Measurements from ENCODE around the gene GMDS.

GMDS gene

GRCh38 chr6:2245103-2245876 lies at the start of gene GMDS:
GMDS (minus strand) TSS chr6:2245605.
- DNase-seq (ENCODE audit: extremely low spot score, insufficient read length, low read depth): peak; percentile 96
- peak; percentile 88 for FAIRE-seq

- FAIRE-seq (no peak), DNase-seq (ENCODE audit: extremely low spot score, insufficient read length, low read depth) (no peak)
Observed at GRCh38 chr6:2285510-2285909, 40.1 kb upstream of the GMDS start.

DNA sequence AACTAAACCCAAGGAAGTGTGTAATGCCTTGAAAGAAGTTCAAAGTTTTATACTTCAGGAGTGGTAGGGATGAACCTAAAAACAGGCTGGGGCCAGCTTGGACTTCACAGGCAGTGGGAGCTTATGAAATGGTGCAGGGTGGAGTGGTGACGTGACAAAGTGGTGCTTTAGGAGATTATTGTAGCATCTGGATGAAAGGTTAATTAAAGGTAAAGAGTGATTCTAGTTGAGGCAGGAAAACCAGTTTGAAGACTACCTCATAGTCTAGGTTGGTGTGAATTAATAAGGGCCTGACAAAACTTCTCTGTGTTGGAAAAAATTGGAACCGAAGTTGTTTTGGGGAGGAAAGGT lies 30.5 kb upstream of the GMDS start:
- FAIRE-seq: no peak
- DNase-seq (ENCODE audit: extremely low spot score, insufficient read length, low read depth): no peak

- DNase-seq (ENCODE audit: extremely low spot score, insufficient read length, low read depth) (no peak), FAIRE-seq (no peak)
Observed at GRCh38 chr6:2274981-2275891, 29.8 kb upstream of the GMDS start.

GRCh38 chr6:2272696-2273095 lies 27.3 kb upstream of the GMDS start:
- DNase-seq (ENCODE audit: extremely low spot score, insufficient read length, low read depth): no peak
- FAIRE-seq: no peak

DNA sequence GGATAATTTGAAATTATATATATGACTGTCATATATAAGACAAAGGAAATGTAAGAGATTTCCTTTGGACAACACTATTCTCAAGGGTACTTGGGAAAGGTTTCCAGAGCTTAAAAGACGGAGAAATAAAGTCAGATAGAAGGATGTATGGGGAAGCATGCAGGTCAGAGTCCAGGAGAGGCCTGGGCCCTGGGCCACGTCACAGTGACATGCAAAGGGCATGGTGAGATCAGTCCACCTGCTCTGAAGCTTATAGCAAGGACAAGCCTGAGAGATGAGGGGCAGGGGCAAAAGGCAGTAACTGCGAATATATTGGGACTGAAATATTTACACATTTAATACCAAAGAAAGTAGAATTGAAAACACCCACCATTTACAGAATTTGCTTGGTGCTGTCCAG lies 24.6 kb upstream of the GMDS start:
- no peak for DNase-seq (ENCODE audit: extremely low spot score, insufficient read length, low read depth)
- no peak for FAIRE-seq

DNA sequence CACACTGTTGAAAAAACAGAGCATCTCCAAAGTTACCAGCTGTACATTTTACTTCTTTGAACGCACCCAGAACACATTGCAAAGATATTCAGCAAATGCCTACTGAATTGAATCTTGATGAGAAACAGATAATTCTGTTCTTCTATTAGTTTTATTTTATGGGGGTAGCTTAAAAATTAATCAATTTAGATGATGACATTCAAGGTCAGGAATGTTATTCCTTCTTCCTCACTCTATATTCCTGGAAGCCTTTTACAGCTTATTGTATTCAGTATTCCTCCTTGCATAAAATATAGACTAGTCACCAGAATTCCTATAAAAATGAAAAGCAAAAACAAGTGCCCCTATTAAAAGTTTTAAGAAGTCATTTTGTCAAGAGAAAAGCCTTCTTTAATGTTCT lies 21.4 kb upstream of the GMDS start:
- DNase-seq (ENCODE audit: extremely low spot score, insufficient read length, low read depth): no peak
- FAIRE-seq: no peak

DNA sequence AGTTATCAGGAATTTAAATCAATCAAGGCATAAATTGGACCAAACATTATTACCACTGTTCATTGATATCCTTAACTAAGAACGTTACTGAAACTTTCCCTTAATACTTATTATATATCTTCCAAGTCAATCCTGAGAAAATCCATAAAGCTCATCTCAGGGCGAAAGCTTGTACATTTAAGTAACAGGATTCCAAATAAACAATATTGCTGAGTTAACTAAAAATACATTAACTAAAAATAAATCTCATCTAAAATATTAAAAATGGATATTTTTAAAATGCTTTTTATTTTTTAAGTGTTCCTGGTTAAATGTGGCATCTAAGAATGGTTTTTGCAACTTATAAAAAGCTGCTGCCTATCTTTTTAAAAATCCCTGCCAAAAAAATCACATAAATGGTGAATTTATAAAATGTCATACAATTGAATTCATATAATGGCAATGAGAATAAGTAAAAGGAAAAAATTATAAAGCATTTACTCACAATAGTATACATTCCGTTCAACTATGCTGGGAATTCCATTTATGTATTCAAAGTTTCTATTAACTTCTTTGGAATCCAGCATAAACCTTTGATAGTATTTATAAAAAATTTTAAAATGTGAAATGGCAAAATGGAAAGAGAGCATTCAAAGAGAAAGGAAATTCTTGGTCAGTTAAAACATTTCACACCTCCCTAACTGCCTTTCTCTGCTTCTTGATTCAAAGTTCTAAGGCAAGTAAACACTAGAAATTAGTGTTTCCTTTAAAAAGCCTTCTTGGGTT lies 20.8 kb upstream of the GMDS start:
- DNase-seq (ENCODE audit: extremely low spot score, insufficient read length, low read depth): no peak
- FAIRE-seq: no peak

GRCh38 chr6:2264932-2265331 lies 19.5 kb upstream of the GMDS start:
- no peak for DNase-seq (ENCODE audit: extremely low spot score, insufficient read length, low read depth)
- FAIRE-seq: no peak

- FAIRE-seq: no peak
- DNase-seq (ENCODE audit: extremely low spot score, insufficient read length, low read depth): no peak
Observed at GRCh38 chr6:2263896-2264295, 18.5 kb upstream of the GMDS start.

DNA sequence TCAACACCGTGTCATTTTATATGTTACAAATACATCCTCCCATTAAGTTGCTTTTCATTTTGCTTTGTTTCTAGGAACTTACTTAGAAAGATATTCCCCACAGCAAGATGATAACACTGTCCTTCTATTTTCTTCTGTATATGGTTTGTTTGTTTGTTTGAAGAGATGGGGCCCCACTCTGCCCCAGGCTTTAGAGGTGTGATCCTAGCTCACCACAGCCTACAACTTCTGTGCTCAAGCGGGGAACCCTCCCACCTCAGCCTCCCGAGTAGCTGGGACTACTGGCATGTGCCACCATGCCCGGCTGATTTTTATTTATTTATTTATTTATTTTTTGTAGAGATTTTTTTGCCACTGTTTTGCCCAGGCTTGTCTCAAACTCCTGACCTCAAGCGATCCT lies 14.2 kb upstream of the GMDS start:
- FAIRE-seq: no peak

DNA sequence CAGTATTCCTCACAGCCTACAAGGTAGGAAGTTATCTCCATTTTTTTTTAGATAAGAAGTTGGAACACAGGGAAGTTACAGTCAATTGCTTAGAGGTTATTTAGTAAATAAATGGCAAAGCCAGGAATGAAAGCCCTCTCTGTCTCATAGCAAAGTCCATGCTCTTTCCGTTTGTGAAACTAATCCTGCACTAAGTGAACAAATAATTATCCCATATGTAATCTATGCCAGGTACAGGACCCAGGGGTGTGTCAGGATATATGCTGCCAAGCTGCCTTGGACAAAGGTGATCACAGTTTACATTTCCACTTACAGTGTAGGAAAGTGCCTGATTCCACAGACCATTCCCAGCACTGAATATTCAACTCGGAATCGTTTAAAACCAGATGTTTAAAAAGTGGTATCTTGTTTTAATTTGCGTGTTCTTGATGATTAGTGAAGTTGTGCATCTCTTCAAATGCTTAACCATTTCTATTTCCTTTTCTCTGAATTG lies 13.6 kb upstream of the GMDS start:
- FAIRE-seq: no peak
- DNase-seq (ENCODE audit: extremely low spot score, insufficient read length, low read depth): no peak

More for the DNA sequence above, 14.2 kb upstream of the GMDS start:
- DNase-seq (ENCODE audit: extremely low spot score, insufficient read length, low read depth): no peak

DNA sequence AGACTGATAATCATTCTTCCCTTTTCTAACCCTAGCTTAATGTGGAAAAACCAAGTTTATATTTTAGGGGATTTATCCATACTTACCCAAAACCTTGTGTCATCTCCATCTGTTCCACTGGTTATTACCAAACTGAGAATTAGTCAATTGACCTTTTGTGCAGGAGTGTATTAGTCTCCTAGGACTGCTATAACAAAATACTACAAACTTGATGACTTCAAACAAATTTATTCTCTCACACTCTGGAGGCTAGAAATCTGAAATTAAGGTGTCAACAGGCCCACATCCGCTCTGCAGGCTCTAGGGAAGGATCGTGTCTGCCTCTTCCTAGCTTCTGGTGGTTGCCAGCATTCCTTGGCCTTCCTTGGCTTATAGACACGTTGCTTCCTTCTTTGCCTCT lies 12.7 kb upstream of the GMDS start:
- DNase-seq (ENCODE audit: extremely low spot score, insufficient read length, low read depth): no peak
- FAIRE-seq: no peak

GRCh38 chr6:2257363-2257762 lies 12.0 kb upstream of the GMDS start:
- DNase-seq (ENCODE audit: extremely low spot score, insufficient read length, low read depth): no peak
- no peak for FAIRE-seq

DNA sequence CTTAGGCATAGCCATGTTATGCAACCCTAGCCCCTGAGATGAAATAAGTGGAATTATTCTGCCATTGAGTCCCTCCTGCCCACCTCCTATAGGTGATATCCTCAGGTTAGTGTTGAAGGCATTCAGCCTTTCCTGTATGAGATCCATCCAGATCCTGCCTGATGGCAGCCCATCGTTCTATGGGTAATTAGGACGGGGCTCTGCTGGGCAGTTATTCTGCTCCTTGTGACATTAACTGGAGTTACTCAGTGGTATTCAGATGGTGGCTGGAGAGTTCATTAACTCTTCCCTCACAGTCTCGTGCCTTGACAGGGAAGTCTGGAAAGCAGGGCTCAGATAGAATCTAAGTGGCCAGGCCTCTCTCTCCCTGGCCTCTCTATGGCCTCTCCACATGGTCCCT lies 9.3 kb upstream of the GMDS start:
- FAIRE-seq (no peak), DNase-seq (ENCODE audit: extremely low spot score, insufficient read length, low read depth) (no peak)

- no peak for DNase-seq (ENCODE audit: extremely low spot score, insufficient read length, low read depth)
- no peak for FAIRE-seq
Observed at GRCh38 chr6:2249126-2249525, 3.7 kb upstream of the GMDS start.

DNA sequence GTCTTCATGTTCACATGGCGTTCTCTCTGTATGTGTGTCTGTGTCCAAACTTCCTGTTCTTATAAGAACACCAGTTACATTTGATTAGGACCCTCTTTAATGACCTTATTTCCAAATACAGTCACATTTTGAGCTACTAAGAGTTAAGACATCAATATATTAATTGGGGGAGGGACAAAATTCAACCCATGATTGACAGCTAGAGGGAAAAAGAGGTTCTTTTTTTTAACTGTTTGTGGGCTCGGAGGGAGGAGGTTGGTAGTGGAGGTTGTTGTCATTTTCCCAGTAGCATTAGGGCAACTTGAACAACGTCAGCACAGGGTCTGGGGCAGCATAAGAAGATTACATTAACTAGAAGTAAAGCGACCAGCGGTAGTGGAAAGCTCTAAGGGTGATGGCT lies 2.3 kb upstream of the GMDS start:
- no peak for DNase-seq (ENCODE audit: extremely low spot score, insufficient read length, low read depth)

DNA sequence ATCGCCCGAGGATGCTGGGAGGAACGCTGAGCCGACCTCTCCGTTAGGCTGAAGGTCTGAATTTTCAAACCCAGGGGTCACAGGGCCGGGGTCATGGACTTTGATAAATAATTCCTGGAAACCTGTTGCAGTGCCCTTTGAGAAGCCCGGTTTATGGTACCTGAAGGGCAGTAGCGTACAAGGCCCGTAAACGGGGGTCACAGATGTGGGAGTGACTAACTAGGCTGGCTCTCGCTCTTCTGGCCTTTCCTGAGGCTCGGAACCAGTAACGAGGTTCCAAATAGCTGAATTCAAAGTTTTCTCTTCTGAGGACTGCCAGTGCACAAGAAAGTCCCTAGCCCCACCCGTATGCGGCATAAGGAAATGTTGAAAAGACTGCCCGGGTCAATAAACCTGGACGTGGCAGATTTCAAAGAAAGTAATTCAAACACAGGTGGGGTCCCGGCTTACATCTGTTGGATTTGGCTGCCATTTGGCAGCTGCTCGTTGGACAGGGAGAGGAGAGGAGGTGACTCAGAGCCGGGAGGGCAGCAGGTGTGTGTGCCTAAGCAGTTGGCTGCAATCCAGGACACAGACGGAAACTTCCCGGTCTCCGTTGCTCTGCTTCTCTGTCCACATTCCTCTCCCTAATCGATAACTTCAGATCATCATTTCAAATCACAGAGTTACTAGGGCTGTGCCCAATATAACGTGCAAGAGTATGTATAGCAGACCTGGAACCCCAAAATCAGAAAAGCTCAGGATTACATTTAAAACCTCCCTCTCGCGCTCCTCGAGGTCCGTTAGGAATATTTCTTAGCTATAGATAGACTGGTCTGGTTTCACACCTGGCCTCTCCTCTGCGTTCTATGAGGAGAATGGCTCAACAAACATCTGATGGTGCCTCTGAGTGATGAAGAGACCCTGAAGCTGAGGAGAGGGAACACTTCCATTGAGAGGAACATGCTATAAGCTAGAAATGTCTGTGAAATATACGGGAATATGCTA lies 765 bp upstream of the GMDS start:
- FAIRE-seq (peak; percentile 46), DNase-seq (ENCODE audit: extremely low spot score, insufficient read length, low read depth) (no peak)

More for the DNA sequence above, 2.3 kb upstream of the GMDS start:
- FAIRE-seq: no peak
